Heart left ventricle (tissue), 13 donors: ENCODE results near the gene PTPRN2.

ENCODE experiments used
- CTCF ChIP-seq, 12 donors: fragments of 200-600 bp; sonication (generic) in 4 of 12; IDR thresholded peaks; one replicate each; pipeline versions ENCODE4 v1.5.0 to v1.8.0; 2018 to 2022; ENCODE audit warnings: antibody characterized with exemption in 12 of 12, mild to moderate bottlenecking in 5 of 12
- POLR2A ChIP-seq, 2 donors: fragments of 450-650 bp; IDR thresholded peaks; one replicate each; pipeline ENCODE4 v1.6.1; 2017; ENCODE audit warnings: antibody characterized with exemption in 2 of 2, mild to moderate bottlenecking in 2 of 2, moderate library complexity in 2 of 2
- donor health status: ischemic (EF 13 %, LVEDD 7.1; RV severe dilation, severe dysfunction).
- donor health status: DM: no; HTN: yes; CAD: no.
- donor health status: DM: no; HTN: no; CAD: no.
- donor health status: ischemic (EF 25% LVEDD 6.9; RV normal size, moderate dysfunction).
- donor health status: ischemic (EF 25% LVEDD 5.7; RV mildly dilated, moderate dysfunction).
- donor health status: ischemic (EF 35%, LVEDD 5.7; RV mildly dilated, moderate dysfunction).
- donor health status: nonischemic (EF 11% LVEDD 7.7; RV severe dilation, severe dysfunction).
- donor health status: DM: yes; HTN: yes; CAD: no.
- donor health status: PGD.
- donor health status: ischemic (EF 29% LVEDD 5.4; RV normal size, mild dysfunction).
- donor health status: nonischemic (EF 23%, LVEDD 6.1; RV moderate dilation, normal function).

DNA sequence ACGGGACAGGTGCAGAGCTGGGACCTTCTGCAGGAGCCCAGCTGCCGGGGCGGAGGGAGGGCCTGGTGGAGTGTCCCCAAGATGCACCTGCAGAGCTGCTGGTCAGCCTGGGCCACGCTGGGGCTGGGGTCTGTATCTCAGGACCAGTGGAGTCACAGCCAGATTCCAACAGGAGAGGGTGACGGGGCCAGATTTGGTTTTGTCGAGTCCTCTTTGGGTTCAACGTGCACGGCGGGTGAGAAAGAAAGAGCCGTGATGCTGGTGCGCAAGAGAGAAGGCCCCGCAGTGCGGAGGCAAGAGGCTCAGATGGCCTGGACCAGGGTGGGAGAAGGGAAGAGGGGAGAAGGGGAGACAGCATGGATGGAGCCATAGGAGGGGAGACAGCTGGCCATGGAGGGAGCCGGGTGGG is 462.9 kb downstream of the PTPRN2 start:
- TF ChIP-seq CTCF (IDR thresholded peaks at IDR 0.05) (no peak), POLR2A (IDR thresholded peaks at IDR 0.05) (no peak)
